A172 (cell line): ENCODE results near the gene AKAP4. TPM values are rescaled to one million over a fixed set of nuclear protein-coding genes. Genes with fewer than 3 reads are reported as not detected.

ENCODE experiments used
- total RNA-seq: library from RNA; depleted of rRNA; stranded (reverse); fragments of >200 nt; shearing (Covaris generic); gene quantifications from 2 replicates; pipeline ENCODE4 v1.2.3, GENCODE V29; 2014; rRNA removed

The AKAP4 gene
- total RNA-seq, 1 experiment from 2014 or later: not detected

Other genes starting within 250 kb of the AKAP4 start
- 0.19 TPM in 1 of 2 replicates, not detected in the other for gene CCNB3, start 3.8 kb upstream of the AKAP4 start, total RNA-seq